RWPE1 (cell line): ENCODE results near the gene SSH3.

Experiments used
- CTCF ChIA-PET: fragments of 350-600 bp; sonication (Branson Sonifier 250); formaldehyde crosslinking; extraction: SDS; loops from one replicate; lab custom pipeline; 2021; lab: Yijun Ruan, JAX
- POLR2A ChIA-PET: fragments of 400-600 bp; formaldehyde crosslinking; extraction: SDS; loops from one replicate; lab custom pipeline; 2020; ENCODE audit warnings: antibody characterized with exemption; ENCODE audit not compliant: low non-redundant PET; lab: Yijun Ruan, JAX
- DNase-seq: peaks from one replicate; pipeline ENCODE4 v3.0.0; 2012; ENCODE audit warnings: low spot score
- H3K27ac ChIP-seq: fragments of 450-650 bp; 2 replicates; pipeline ENCODE4 v1.5.1; 2017
- TF ChIP-seq, protein P1 (sequence below): fragments of 450-650 bp; conservative IDR thresholded peaks from 2 replicates; pipeline ENCODE4 v1.5.1; 2017; ENCODE audit warnings: low read depth, mild to moderate bottlenecking

SSH3 gene

DNA sequence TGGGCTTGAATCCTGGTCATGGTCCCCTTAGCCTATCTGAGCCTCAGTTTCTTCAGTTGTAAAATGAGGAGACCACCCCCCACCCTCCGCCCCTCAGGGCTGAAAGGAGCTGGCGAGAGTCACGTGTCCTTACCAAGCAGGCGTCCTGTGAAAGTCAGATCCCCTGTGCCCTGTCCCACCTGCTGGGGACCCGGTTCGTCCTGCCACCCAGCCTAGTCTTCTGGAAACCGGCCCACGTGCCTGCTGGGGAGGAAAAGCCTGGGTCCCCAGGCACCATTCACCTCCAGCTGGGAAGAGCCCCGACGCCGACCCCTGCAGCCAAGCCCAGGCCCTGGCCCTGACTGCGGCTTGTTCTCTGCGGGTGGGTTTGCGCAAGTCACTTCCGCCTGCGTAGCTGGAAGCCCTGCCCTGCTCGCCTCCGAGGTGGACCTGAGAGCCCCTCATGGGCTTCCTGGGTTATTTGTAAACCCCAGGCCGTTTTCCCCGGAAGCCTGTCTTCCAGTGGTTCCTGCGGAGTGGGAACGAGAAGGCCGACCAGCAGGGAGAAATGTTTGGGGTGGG lies 679 bp upstream of the SSH3 start:
- peak overlapping the region; percentile 99 for H3K27ac ChIP-seq
- TF ChIP-seq, protein P1, sequence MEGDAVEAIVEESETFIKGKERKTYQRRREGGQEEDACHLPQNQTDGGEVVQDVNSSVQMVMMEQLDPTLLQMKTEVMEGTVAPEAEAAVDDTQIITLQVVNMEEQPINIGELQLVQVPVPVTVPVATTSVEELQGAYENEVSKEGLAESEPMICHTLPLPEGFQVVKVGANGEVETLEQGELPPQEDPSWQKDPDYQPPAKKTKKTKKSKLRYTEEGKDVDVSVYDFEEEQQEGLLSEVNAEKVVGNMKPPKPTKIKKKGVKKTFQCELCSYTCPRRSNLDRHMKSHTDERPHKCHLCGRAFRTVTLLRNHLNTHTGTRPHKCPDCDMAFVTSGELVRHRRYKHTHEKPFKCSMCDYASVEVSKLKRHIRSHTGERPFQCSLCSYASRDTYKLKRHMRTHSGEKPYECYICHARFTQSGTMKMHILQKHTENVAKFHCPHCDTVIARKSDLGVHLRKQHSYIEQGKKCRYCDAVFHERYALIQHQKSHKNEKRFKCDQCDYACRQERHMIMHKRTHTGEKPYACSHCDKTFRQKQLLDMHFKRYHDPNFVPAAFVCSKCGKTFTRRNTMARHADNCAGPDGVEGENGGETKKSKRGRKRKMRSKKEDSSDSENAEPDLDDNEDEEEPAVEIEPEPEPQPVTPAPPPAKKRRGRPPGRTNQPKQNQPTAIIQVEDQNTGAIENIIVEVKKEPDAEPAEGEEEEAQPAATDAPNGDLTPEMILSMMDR: no peak
- CTCF ChIA-PET: interaction anchor here (0.6 to 2.0 kb wide), 8 partner anchors 9 to 782 kb away, joined by 3 to 13 read pairs (median 3); partner anchors contain the start of gene ANKRD13D
- POLR2A ChIA-PET: interaction anchor here (0.6 to 2.1 kb wide), 10 partner anchors 10 to 810 kb away, joined by 3 to 7 read pairs (median 4); partner anchors contain the start of genes ANKRD13D and PPP1CA
- DNase-seq: no peak

DNA sequence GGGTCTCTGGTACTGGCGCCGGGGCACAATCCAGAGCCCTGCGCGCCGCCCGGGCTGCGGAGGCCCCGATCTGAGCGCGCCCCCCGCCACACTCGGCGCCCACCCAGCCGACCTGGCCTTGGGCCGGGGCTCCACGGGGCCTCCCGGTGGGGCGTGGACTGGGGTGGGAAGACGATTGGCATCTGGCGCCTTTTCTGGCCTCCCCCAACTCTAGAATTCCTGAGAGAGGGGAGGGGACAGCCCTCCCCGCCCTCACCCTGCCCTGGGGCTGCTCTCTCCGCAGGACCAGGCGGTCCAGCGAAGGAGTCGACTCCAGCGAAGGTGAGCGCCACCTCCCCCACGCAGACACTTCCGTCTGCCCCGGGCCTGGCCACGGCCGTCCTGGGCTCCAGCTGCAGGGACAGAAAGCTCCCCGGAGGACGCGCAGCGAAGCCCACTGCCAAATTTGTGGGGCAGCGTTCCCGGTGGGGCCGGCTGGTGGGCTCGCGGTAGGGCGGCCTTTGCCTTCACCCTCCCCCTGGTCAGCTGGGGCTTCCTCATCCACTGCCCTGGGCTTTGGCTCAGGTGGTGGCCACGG lies 593 bp downstream of the SSH3 start:
- ChIA-PET POLR2A (interaction anchor here (0.9 to 2.1 kb wide), 4 partner anchors 9 to 15 kb away, joined by 3 to 16 read pairs (median 7); no protein-coding TSS in a partner anchor), CTCF (no interaction called here)
- TF ChIP-seq, protein P1: no peak
- DNase-seq: no peak
- peak overlapping the region; percentile 99 for H3K27ac ChIP-seq

DNA sequence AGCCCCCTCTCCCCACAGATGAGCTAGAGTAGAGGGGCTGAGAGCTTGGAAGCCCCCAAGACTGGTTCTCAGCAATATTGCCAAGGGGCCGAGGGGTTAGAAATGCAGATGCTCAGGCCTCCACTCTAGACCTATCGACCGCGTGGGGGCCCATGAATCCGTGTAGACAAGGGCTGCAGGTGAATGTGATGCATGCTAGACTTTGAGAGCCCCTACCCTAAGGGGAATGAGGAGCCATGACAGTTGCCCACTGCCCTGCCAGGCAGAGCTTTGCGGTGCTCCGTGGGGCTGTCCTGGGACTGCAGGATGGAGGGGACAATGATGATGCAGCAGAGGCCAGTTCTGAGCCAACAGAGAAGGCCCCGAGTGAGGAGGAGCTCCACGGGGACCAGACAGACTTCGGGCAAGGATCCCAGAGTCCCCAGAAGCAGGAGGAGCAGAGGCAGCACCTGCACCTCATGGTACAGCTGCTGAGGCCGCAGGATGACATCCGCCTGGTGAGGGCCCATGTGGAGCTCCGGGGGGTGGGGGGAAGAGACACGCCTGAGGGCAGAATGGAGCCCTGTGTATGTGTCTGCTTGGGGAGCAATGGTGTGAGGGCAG lies 1.3 kb downstream of the SSH3 start:
- ChIA-PET CTCF (interaction anchor here (0.6 kb wide), 2 partner anchors 42 to 369 kb away, joined by 3 to 6 read pairs; no protein-coding TSS in a partner anchor), POLR2A (interaction anchor here (1.3 kb wide), 1 partner anchor 13 kb away, joined by 16 read pairs; no protein-coding TSS in a partner anchor)
- peak overlapping the region; percentile 99 for H3K27ac ChIP-seq
- no peak for DNase-seq
- TF ChIP-seq, protein P1: no peak

DNA sequence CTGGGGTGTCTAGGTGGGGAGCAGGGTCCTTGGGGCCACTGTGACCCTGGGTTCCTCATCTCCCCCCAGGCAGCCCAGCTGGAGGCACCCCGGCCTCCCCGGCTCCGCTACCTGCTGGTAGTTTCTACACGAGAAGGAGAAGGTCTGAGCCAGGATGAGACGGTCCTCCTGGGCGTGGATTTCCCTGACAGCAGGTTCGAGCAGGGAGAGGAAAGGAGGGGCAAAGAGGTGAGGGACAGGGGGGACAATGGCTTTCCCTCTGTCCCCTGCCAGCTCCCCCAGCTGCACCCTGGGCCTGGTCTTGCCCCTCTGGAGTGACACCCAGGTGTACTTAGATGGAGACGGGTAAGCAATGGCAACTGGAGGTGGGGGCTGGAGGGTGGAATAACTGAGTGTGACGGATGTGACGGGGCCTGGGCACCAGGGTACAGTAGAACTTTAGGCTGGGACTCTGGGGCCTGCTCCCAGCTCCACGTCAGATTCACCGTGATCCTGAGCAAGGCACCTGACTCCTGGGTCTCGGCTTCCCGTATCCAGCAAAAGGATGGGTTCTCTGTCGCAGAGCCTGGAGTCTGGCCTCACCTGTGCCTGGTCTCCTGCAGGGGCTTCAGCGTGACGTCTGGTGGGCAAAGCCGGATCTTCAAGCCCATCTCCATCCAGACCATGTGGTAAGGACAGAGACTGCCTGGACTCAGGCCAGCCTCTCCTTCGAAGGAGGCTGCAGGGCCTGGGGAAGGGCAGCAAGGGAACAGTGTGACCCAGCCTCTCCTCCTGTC lies 3.6 kb downstream of the SSH3 start:
- no peak for DNase-seq
- ChIA-PET CTCF (no interaction called here), POLR2A (no interaction called here)
- peak overlapping the region; percentile 99 for H3K27ac ChIP-seq
- TF ChIP-seq, protein P1: no peak

DNA sequence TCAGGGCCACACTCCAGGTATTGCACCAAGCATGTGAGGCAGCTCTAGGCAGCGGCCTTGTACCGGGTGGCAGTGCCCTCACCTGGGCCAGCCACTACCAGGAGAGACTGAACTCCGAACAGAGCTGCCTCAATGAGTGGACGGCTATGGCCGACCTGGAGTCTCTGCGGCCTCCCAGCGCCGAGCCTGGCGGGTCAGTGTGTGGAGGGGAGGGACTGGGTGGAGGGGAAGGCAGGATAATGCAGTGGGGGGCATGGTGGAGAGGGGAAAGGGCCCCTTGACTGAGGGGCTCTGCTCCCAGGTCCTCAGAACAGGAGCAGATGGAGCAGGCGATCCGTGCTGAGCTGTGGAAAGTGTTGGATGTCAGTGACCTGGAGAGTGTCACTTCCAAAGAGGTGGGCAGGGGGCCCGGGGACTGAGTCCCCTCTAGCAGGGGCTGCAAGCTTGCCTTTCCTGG lies 4.2 kb downstream of the SSH3 start:
- no peak for DNase-seq
- ChIA-PET CTCF (no interaction called here), POLR2A (no interaction called here)
- TF ChIP-seq, protein P1: no peak
- H3K27ac ChIP-seq: peak overlapping the region; percentile 99
